HepG2 (cell line): ENCODE results near the gene ANP32B. TPM values are rescaled to one million over a fixed set of nuclear protein-coding genes. Genes with fewer than 3 reads are reported as not detected.

Experiments
- BRF2 ChIP-seq: sonication (generic); formaldehyde crosslinking; IDR thresholded peaks from 2 replicates; pipeline ENCODE4 v1.8.1; 2022; ENCODE audit warnings: mild to moderate bottlenecking, missing genetic modification reagents
- GABPB1 ChIP-seq: IDR thresholded peaks from 2 replicates; pipeline ENCODE4 v1.6.1; 2016; ENCODE audit warnings: mild to moderate bottlenecking, missing genetic modification reagents, moderate library complexity, missing compliant biosample characterization
- HNRNPH1 ChIP-seq: fragments of 200-400 bp; formaldehyde crosslinking; optimal IDR thresholded peaks from 2 replicates; pipeline ENCODE3; 2017; ENCODE audit warnings: mild to moderate bottlenecking, low read depth, low read length
- NFYB ChIP-seq: sonication (generic); formaldehyde crosslinking; IDR thresholded peaks from 2 replicates; pipeline ENCODE4 v1.4.0; 2020; ENCODE audit warnings: missing genetic modification reagents
- TEF ChIP-seq: sonication (generic); formaldehyde crosslinking; IDR thresholded peaks from 2 replicates; pipeline ENCODE4 v1.5.0; 2020; ENCODE audit warnings: missing genetic modification reagents
- ZBTB2 ChIP-seq: sonication (generic); formaldehyde crosslinking; IDR thresholded peaks from 2 replicates; pipeline ENCODE4 v1.8.0; 2022; ENCODE audit warnings: low read depth, missing genetic modification reagents
- ZHX2 ChIP-seq, 2 experiments: sonication (generic) in 1 of 2; formaldehyde crosslinking in 1 of 2; IDR thresholded peaks; 2 replicates each; pipeline versions ENCODE4 v1.6.1 to v1.9.0; 2014 to 2022; ENCODE audit warnings: antibody characterized with exemption in 1 of 2, borderline replicate concordance in 1 of 2, inconsistent platforms in 1 of 2, low read depth in 1 of 2, missing genetic modification reagents in 1 of 2
- ZNF678 ChIP-seq: sonication (generic); formaldehyde crosslinking; IDR thresholded peaks from 2 replicates; pipeline ENCODE4 v1.4.0; 2020; ENCODE audit warnings: mild to moderate bottlenecking, missing genetic modification reagents
- ZNF687 ChIP-seq: sonication (generic); formaldehyde crosslinking; IDR thresholded peaks from 2 replicates; pipeline ENCODE4 v1.5.1; 2020; ENCODE audit warnings: mild to moderate bottlenecking, missing genetic modification reagents, moderate library complexity
- ZNF749 ChIP-seq: sonication (generic); formaldehyde crosslinking; IDR thresholded peaks from 2 replicates; pipeline ENCODE4 v1.8.0; 2022; ENCODE audit warnings: mild to moderate bottlenecking, missing genetic modification reagents, moderate library complexity, borderline replicate concordance
- polyA plus RNA-seq, 8 experiments: library from polyadenylated mRNA; depleted of rRNA in 3 of 8; stranded (reverse) in 7 of 8; unstranded in 1 of 8; fragments of >200 nt; fragmentation: Illumina TruSeq in 4 of 8; extraction: Trizol in 4 of 8; gene quantifications; 2 replicates each; pipeline versions ENCODE4 v1.2.1 to v1.2.3, GENCODE V29; 2011 to 2016; ENCODE audit warnings: low read depth in 4 of 8, missing spikeins in 1 of 8, mixed read lengths in 1 of 8; ENCODE audit not compliant: insufficient read depth in 1 of 8
- total RNA-seq, 5 experiments: library from RNA; depleted of rRNA; stranded (reverse); fragments of >200 nt; fragmentation: Illumina TruSeq; extraction: Trizol; gene quantifications; 2 replicates each; pipeline ENCODE4 v1.2.3, GENCODE V29; 2016; ENCODE audit warnings: low read depth in 1 of 5

Gene ANP32B
- total and polyA plus RNA-seq, 2 of the 13 experiments (the other 11 are each of a cell fraction or from before 2014, with no cell fraction given), result 22.1 to 37.5 TPM

DNA sequence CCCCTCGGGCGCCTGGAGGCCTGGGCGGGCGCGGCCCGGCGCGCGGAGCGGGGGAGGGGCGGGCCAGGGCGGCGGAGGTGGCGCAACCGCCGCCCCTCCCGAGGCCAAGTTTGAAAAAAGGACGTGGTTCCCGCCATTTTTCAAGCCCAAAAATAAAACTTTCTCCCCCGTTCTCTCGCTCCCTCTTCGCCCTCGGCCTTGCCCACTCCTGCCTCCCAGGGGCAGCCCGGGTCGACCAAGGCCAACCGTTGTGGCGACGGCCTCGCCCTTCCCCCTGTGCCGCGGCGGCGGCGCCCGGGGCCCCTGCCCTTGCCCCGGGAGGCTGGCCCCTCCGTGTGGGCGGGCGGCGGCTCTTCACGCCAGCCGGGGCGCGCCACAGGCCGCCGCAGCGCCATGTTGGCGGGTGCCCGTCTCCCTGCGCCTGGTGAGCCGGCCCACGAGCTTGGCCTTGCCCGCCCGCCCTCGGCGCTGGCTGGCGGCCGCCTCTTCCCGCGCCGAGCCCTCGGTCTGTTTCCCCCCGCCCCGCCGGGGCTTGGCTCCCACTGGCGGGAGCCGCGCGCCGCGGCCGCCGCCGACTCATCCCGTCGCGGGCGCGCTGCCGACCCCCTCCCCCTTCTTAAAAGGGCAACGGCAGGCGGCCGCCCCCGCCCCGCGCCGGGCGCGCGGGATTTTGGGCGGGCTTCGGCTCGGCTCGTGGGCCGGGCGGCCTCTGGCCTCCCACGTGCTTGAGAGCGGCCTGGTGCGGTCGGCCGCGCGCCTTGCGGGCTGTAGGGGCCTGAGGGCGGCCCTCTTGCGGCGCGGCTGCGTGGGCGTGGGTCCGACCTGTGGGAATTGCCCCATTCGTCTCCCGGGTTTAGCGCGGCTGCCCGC is 1.3 kb downstream of the ANP32B start (continued):
- TF ChIP-seq ZHX2 (IDR thresholded peaks at IDR 0.05; ENCODE audit: low read depth) (no peak), ZHX2 (CRISPR knock-in tag; IDR thresholded peaks at IDR 0.05; ENCODE audit: borderline replicate concordance) (peak; percentile 47), BRF2 (CRISPR knock-in tag) (peak; percentile 86), ZBTB2 (CRISPR knock-in tag) (peak; percentile 65; the same call in 1 of the 2 replicates), TEF (CRISPR knock-in tag) (peak; percentile 64; the same call in 1 of the 2 replicates), GABPB1 (CRISPR knock-in tag) (0 out of 2 replicates have a peak, but pooled peaks have one; percentile 8), ZNF687 (peak; percentile 89), ZNF678 (CRISPR knock-in tag) (no peak), NFYB (CRISPR knock-in tag) (no peak), ZNF749 (CRISPR knock-in tag) (0 out of 2 replicates have a peak, but pooled peaks have one; percentile 1), HNRNPH1 (no peak)
